DMS114 treated with DMSO at 0.1 percent for 48 hours (cell line): ENCODE results near the gene SYPL2.
A peak's percentile ranks its signal among the peaks of the same experiment; 100 is the strongest.
"Not testable (repeated sequence)": the region's sequence is repeated elsewhere in the genome, so short reads cannot be mapped to it uniquely, and the experiment has no call there.

ENCODE experiments used
- DNase-seq: peaks from one replicate; lab custom pipeline; 2025; ENCODE audit not compliant: unreplicated experiment; lab: John Stamatoyannopoulos, UW

Gene SYPL2

DNA sequence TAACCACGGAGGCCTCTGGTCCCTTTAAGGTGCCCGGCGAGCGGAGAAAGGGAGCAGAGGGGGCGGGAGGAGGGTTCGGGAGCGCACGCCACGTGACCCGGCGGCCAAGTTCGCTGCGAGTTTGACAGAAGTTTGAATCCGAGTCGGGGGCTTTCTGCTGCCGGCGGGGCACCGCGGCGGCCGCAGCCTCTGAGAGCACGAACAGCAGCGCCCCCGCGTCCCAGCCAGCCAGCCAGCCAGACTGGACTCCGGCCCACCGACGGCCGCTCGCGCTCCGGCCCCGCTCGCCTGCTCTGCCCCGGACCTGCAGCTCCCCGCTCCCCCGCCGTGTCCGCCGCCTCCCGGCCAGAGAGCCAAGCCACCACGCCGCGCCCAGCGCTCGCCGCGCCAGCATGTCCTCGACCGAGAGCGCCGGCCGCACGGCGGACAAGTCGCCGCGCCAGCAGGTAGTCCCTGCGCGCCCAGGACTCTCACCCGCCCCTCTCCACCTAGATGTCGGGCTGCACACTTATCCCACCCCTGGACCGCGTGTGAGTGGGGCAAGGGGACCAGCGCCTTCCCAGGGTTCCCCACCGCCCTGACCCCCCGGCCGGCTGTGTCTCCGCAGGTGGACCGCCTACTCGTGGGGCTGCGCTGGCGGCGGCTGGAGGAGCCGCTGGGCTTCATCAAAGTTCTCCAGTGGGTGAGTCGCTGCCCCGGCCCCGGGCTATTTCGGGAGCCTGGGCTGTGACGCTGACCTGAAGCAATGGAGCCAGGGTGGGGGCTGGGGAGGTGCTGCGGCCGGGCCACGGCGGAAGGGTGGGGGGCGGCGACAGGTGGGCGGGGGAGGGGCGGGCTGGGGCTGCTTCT, at the start of gene SYPL2:
SYPL2 (plus strand) TSS at position 95 of the 849 bp plus-strand sequence; CDS start at position 393, 298 bp downstream.
- peak; percentile 53 for DNase-seq

DNA sequence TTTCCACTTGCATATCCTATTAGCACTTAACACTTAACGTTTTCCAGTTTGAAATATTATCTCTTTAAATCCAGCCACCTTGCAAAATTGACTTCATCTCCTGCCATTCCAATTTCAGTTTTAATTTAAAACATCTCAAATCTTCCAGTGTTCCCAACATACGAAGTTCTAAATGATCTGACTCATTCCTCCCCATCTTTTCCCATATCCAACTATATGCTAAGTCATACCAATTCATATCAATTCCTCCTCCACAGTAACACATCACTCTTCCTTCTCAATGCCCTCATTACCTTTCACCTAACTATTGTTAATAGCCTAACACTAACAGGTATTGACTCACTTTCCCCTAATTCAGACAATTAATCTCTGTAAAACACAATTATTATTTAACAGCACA, 42.8 kb upstream of the SYPL2 start:
- DNase-seq, result no peak

- DNase-seq, result peak; percentile 26
Observed at GRCh38 chr1:109425391-109426280, 40.7 kb upstream of the SYPL2 start.

DNA sequence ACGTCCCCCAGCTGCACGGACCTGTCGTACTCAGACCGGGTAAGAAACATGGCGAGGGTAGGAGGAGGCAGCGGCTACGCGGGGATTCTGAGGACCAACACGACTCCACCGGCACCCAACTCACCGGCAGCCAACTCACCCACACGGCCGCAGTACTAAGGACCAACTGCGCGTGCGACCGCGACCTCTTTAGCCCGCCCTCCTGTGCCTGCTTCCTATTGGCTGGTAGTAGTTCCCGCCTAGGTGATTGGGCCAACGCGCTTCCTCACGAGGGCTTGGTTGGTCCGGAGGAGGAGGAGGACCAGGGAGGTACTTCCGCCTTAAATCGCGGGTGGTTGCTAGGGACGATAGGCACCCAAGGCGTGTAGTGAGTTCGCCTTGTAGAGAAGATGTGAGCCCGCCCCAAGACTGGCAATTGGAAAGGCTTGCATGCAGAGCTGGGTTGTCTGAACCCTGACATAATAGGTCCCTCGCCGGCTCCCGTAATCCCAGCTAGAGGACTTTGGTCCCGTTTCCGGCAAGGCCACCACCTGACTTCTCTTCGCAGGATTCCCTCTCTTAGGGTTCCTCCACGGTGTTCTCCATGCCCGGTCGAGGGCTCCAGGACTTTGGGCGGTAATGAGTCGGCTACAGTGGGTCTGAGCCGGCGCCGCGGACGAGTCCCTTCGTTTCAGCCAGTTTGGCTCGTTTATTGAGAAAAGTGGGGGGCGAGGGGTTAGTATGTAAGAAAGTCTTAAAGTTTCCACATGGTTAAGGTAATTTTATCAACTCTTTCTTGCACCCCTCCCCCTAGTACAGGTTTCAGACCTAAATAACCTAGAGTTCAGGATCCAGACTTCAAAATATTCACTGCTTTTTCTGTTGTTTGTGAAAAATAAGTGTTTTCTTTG, 39.8 kb upstream of the SYPL2 start, which contains the start of gene PSMA5:
PSMA5 (minus strand) TSS at position 168 of the 890 bp plus-strand sequence; CDS start at position 50, 118 bp downstream.
- DNase-seq, result peak; percentile 99

DNA sequence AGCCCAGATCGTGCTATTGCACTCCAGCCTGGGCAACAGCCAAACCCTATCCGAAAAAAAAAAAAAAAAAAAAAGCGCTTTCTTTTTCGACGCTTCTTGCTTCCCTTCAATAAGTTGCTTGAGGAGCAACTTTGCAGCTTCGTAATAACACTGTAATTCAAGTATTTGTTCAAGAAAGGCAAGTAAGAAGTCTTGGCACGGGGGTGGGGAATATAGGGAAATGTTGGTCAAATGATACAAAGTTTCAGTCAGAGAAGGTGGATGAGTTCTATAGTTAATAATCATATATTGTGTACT, 39.2 kb upstream of the SYPL2 start:
- DNase-seq, result no peak

DNA sequence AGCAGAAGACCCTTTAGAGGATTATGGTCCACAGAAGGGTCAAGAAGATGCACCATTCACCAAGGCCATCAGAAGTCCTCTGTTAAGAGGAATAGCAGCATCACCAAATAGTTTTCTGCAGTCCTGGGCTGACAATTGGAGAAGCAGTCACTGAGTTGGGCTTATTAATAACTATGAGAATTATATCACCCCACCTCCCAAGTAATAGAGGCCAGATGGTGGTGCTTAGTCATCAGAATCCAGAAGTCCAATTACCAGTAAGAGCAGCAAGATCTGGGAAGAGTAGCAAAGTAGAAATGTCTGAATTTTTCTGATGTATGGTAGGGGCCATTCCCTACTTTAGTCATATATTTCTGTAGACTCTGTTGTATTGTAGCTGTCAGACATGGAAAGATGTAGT, 34.0 kb upstream of the SYPL2 start:
- no peak for DNase-seq

DNA sequence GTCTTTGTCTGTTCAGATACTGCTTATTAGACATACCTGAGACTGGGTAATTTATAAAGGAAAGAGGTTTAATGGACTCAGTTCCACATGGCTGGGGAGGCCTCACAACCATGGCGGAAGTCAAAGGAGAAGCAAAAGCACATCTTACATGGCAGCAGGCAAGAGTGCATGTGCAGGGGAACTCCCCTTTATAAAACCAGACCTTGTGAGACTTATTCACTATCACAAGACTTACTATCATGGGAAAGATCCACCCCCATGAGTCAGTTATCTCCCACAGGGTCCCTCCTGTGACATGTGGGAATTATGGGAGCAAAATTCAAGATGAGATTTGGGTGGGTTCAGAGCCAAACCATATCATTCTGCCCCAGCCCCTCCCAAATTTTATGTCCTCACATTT, 33.0 kb upstream of the SYPL2 start:
- DNase-seq, result no peak

DNA sequence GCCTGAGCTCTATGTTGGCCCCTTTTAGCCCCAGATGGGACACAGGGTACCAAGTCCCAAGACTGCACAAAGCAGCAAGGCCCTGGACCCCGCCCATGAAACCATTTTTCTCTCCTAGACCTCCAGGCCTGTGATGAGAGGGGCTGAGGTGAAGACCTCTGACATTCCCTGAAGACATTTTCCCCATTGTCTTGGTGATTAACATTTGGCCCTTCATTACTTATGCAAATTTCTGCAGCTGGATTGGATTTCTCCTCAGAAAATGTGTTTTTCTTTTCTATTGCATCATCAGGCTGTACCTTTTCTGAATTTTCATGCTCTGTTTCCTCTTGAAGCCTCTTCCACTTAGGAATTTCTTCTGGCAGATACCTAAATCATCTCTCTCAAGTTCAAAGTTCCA, 31.9 kb upstream of the SYPL2 start:
- DNase-seq, result no peak

DNA sequence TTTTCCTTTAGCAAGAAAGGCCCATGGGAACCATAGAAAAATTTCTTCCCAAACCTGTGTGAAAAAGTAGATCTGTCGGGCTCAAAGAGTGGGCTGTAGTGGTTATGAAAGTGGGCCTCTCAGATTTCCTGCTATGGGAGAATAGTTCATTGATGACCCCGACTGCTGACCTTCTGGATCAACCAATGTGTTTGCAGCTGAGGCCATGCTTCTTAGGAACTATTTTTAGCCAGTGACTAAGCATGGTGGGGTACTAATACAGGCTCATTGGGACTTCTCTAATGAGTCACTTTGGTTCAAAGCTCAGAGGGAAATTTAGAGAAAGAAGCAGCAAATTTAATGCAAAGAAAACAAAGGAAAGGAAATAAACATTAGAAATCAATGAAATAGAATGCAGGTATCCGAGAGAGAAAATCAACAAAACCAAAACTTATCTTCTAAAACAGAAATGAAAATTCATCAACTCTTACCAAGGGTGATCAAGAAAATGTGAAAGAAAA, 27.5 kb upstream of the SYPL2 start:
- no peak for DNase-seq

DNA sequence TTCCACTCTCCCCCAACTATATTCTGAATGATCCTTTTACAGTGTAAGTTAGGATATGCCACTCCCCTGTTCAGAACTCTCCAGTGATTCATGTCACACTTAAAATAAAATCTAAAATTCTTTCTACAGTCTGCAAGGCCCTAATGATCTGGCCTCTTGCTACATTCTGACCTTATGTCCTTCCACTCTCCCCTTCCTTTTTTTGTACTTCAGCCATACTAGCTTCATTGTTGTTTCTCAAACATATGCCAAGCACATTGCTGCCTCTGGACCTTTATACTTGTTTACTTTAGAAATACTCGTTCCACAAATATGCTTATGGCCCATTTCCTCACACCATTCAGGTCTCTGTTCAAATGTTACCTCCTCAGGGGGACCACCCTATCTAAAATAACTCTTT, 25.3 kb upstream of the SYPL2 start:
- no peak for DNase-seq

DNA sequence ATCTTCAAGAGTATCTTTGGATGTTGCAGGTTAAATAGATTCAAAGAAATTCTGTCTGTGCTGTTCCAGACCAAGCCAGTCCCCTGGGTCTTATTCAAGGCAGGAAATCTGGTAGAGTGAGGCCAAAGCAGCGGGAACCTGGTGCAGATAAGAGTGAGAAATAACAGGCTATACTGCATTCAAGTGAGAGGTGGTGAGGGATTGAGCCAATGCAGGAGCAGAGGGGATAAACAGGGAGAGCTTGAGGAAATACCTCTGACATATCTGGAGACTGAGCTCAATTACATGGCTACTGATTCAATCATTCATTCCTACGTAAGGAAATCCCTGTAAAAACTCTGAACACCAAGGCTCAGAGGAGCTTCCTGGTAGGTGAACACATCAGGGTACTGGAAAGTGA, 22.9 kb upstream of the SYPL2 start:
- no peak for DNase-seq

GRCh38 chr1:109444346-109444745, 22.0 kb upstream of the SYPL2 start:
- no peak for DNase-seq

DNA sequence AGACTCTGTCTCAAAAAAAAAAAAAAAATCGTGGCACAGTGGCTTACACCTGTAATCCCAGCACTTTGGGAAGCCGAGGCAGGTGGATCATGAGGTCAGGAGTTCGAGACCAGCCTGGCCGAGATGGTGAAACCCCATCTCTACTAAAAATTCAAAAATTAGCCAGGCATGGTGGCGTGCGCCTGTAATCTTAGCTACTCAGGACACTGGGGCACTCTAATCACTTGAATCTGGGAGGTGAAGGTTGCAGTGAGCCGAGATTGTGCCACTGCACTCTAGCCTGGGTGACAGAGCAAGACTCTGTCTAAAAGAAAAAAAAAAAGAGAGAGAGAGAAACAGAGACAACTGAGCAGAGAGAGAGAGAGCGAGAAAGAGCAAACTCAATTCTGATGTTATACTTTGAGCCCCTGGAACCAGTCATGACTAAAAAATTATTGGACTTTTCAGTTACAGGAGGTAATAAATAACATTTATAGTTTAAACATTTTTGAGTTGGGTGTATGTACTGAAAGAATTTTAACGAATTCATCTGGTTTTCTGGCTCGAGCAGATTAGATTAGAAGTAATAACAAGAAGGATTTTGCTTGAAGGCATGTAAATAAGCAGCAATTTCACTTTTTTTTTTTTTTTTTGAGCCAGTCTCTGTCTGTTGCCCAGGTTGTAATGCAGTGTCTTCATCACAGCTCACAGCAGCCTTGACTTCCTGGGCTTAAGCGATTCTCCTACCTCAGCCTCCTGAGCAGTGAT, 20.2 kb upstream of the SYPL2 start:
- DNase-seq, result not testable (repeated sequence)

DNA sequence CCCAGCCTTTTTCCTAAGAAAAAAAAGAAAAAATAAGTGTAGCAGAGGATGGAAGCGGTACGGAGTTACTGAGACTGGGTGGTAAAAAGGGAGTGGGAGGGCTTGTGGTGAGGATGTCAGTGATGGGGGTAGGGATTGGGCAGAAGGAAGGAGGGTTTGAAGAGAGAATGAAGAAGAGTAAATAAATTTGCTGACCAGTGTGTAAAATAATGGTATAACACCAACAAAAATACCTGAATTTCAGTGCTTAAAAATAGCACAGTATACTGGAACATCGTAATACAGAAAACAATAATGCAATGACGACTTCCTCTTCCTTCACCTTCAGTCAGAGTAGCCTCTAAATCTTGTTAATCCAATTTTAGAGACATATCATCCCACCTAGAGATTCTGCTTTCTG, 18.8 kb upstream of the SYPL2 start:
- no peak for DNase-seq

DNA sequence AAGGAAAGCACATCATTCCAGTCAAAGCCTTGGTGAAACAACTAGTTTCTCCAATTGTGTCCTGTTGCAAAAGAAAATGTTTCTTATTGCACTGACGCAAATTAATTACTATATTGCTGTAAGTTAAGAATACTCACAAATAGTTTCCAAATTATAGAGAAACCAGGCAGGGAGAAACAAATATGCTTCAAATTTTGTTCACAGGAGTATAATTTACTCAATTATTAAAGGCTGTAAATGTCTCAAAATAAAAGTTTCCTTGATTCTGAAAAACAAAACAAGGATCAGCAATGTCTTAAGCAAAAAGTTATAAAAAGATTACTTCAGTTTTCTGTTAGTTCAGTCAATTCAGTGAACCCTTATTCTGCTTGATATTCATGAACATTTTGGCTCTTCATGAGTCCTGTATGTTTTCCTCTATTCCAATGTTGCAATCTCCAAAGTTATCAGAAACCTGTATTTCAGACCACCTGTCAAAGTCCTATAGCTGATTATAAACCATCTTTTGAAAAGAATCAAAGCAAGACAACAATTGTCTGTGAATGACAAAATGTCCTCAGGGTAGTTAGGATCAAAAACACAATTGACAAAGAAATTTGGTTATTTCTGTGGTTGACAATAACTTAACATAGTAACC, 11.7 kb upstream of the SYPL2 start:
- DNase-seq, result no peak

GRCh38 chr1:109457819-109458218, 8.5 kb upstream of the SYPL2 start:
- DNase-seq, result no peak

DNA sequence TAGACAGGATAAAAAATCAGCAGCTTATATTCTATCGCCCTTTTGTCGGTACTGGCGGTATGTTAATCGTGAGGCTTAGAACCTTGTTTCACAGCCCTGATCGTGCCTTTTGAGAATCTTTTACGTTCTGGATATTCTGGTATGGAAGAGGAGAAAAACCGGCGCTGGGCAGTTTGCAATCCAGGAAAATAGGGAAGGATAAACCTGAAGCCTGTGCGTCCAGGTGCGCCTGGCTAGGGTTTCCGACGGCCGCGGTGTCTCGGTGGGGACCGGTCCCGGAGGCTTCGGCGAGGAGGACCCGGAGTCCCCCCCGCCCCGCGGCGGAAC, 258 bp upstream of the SYPL2 start:
- no peak for DNase-seq

GRCh38 chr1:109467301-109467777, 993 bp downstream of the SYPL2 start:
- no peak for DNase-seq

DNA sequence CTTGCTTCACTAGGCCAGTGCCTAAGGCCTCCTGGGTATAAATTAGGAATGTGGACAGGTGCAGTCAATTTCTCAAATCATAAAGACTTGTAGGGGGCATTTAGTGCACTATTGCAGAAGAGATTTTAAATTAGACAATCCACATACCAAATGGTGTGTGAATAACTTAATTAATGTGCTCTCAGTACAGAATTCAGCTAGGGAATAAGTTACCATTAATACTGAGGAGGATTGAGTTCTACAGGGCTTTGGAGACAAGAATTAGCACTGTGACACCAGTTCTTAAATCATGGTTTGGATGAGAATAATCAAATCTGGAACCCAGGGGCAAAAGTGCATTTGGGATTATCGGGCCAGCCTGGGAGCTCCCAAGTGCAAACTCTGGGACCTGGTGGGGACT, 1.7 kb downstream of the SYPL2 start:
- DNase-seq, result no peak

DNA sequence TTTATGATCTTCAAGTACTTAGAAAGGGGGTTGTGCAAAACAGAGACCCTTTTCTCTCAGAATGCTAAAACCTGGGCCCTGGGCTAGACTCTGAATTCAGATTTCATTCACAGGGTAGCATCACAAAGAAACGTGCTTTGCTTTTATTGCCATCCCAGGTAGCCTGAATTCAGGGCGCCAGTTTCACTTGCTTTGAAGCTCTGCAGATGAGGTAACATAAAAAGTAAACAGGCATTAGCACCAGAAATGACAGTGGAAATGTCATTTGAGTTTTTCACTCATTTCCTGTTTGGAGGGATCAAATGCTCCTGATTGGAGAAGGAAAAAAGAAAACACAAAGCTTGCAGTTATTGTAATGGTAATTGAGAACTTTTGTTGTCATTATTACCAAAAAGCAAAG, 2.6 kb downstream of the SYPL2 start:
- no peak for DNase-seq
